ENCODE data around the gene NEK4. TPM values are rescaled to one million over a fixed set of nuclear protein-coding genes. Genes with fewer than 3 reads are reported as not detected.
A peak's percentile ranks its signal among the peaks of the same experiment; 100 is the strongest.

The NEK4 gene
- polyA plus RNA-seq (ENCODE audit: insufficient read length in 4 of 4): 10 to 100 TPM; 18.8 to 30.7 (median 27.4) TPM

- DNase-seq (ENCODE audit: low read depth in 4 of 4, low spot score in 3 of 4): peak; percentile 73 to 84 (median 78)
Observed at GRCh38 chr3:52770496-52771333, at the start of gene NEK4. NEK4 (minus strand) TSS chr3:52770940; CDS start chr3:52770746, 194 bp downstream.

DNA sequence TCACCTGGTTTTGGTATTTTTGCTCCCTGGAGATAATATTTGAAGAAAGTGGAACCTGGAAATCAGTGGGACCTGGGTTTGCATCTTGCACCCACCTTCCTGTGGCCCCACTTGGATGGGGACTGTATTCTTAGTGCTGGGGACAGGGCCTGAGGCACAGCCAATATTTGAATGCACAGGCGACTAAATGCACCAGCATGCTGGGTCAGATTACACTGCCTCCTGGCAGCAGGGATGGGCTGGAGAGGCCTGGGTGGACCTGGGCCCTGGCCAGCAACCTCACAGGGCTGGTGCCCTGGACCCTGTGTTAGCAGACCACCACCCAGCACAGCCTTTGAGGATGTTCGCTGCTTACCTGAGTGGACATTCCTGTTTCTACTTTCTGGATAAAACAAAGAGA, 49.2 kb upstream of the NEK4 start:
- no peak for DNase-seq (ENCODE audit: low read depth in 4 of 4, low spot score in 3 of 4)

DNA sequence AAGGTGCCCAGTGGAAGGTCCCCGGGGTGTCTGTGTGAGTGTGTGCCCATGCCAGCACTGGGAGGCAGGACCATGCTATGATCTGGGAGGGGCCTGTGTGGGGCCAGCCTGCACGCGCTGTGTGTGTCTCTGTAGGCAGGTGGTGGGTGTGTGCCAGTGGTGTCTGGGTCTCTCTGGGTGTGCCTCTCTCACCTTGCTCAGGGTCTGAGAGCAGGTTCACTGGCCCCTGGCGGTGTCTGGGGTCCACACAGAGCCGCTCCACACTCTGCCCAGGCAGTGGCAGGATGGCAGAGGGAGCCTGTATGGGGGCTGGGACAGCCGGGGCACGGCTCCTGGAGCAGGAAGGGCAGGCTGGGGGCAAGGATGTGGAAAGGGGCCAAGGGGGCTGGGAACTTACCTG, 47.1 kb upstream of the NEK4 start:
- DNase-seq (ENCODE audit: low read depth in 4 of 4, low spot score in 3 of 4): no peak

- no peak for DNase-seq (ENCODE audit: low read depth in 4 of 4, low spot score in 3 of 4)
Observed at GRCh38 chr3:52817221-52817620, 46.5 kb upstream of the NEK4 start.

GRCh38 chr3:52816654-52817053, 45.9 kb upstream of the NEK4 start:
- no peak for DNase-seq (ENCODE audit: low read depth in 4 of 4, low spot score in 3 of 4)

- no peak for DNase-seq (ENCODE audit: low read depth in 4 of 4, low spot score in 3 of 4)
Observed at GRCh38 chr3:52816199-52816598, 45.5 kb upstream of the NEK4 start.

GRCh38 chr3:52813810-52814209, 43.1 kb upstream of the NEK4 start:
- DNase-seq (ENCODE audit: low read depth in 4 of 4, low spot score in 3 of 4): no peak

GRCh38 chr3:52811452-52812011, 40.8 kb upstream of the NEK4 start:
- DNase-seq (ENCODE audit: low read depth in 4 of 4, low spot score in 3 of 4): no peak

GRCh38 chr3:52810923-52811322, 40.2 kb upstream of the NEK4 start:
- DNase-seq (ENCODE audit: low read depth in 4 of 4, low spot score in 3 of 4): no peak

- no peak for DNase-seq (ENCODE audit: low read depth in 4 of 4, low spot score in 3 of 4)
Observed at GRCh38 chr3:52809662-52810377, 39.1 kb upstream of the NEK4 start.

DNA sequence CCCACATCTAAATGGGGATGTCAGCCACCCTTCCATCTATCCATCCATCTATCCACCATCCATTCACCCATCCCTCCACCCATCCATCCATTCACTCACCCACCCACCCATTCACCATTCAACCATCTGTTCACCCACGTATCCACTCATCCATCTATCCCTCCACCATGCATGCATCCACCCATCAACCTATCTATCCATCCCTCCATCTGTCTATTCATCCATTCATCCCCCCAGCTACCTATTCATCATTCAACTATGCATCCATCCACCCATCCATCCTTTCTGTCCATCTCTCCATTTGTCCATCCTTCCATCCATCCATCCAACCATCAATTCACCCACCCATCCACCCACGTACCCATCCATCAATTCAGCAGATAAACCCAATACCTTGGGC, 38.4 kb upstream of the NEK4 start:
- no peak for DNase-seq (ENCODE audit: low read depth in 4 of 4, low spot score in 3 of 4)

DNA sequence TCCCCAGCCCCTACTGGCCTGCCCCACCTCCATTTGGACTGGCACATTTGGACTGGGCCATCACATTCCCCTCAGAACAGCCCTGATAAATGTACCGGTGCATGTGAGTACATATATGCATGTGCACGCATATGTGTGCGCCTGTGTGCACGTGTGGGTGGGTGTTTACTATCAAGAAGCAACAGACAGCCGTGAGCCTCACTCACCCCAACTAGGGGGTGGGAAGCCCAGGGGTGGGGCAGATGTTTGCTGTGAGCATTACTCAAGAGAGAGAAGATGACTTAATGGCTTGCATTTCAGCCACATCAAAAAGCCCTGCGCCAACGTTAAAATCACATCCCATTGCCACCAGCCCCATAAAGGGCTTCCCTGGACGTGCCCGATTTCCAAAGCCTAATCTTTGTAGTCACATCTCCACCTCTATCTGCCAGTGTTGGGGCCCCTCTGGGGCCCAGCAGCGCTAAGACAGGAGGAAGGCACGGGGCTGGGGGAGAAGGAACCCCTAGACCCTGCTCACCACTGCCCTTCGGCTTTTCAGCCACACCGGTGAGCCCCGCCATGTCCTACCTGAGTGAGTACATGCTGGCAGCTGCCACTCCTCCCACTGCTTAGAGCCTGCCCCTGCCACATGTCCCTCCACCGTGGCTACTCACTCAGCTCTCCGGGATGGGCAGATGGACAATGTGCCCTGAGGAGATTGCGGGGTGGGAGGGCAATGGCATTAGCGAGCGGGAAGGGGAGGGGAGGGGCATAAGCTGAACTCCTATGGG, 34.7 kb upstream of the NEK4 start:
- DNase-seq (ENCODE audit: low read depth in 4 of 4, low spot score in 3 of 4): no peak

GRCh38 chr3:52801839-52802238, 31.1 kb upstream of the NEK4 start:
- DNase-seq (ENCODE audit: low read depth in 4 of 4, low spot score in 3 of 4): no peak

DNA sequence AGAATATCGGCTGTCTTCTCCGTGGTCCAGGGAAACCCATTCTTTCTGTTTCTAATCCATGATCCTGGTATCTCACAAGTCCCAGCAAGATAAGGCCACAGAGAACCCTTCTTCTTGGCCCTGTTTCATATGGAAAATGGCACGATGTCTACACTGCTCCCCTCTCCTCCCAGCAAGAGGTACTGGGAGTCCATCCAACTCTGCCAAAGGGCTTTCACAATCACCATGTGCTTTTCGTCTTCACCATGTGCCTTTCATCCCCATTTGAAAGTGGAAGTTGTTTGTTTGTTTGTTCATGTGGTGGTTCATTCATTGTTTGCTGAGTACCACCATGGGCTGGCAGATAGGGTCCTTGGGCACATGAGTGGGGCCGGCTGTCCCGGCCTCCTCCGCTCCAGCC, 29.3 kb upstream of the NEK4 start:
- no peak for DNase-seq (ENCODE audit: low read depth in 4 of 4, low spot score in 3 of 4)

- no peak for DNase-seq (ENCODE audit: low read depth in 4 of 4, low spot score in 3 of 4)
Observed at GRCh38 chr3:52798978-52799476, 28.3 kb upstream of the NEK4 start.

- DNase-seq (ENCODE audit: low read depth in 4 of 4, low spot score in 3 of 4): no peak
Observed at GRCh38 chr3:52798376-52798977, 27.7 kb upstream of the NEK4 start.

- DNase-seq (ENCODE audit: low read depth in 4 of 4, low spot score in 3 of 4): no peak
Observed at GRCh38 chr3:52796411-52796810, 25.7 kb upstream of the NEK4 start.

GRCh38 chr3:52795298-52795900, 24.7 kb upstream of the NEK4 start:
- no peak for DNase-seq (ENCODE audit: low read depth in 4 of 4, low spot score in 3 of 4)

- no peak for DNase-seq (ENCODE audit: low read depth in 4 of 4, low spot score in 3 of 4)
Observed at GRCh38 chr3:52794612-52795099, 23.9 kb upstream of the NEK4 start, which contains the start of gene ITIH3. ITIH3 (plus strand) TSS chr3:52794796; CDS start chr3:52794804, 8 bp downstream.

Data from left renal pelvis (tissue), 4 donors.